ENCODE measurements around the gene SPSB3. TPM values are rescaled to one million over a fixed set of nuclear protein-coding genes. Genes with fewer than 3 reads are reported as not detected.

The SPSB3 gene
- total and polyA plus RNA-seq, 2 experiments from 2014 or later = 27.1 to 34.7 TPM

- H3K4me1 Mint-ChIP-seq = no peaks in the 10 kb centered on the region
- DNase-seq (ENCODE audit: low spot score) (no peak), ATAC-seq (no peak)
- Histone ChIP-seq H4K20me1 (replicated peaks; ENCODE audit: insufficient read depth) (no peaks in the 10 kb centered on the region), H3K27ac (ENCODE audit: low read depth) (no peak overlapping the region), H3K9me2 (ENCODE audit: insufficient read depth) (no peaks in the 10 kb centered on the region), H3F3A (replicated peaks; ENCODE audit: low read depth) (peaks cover 43% of the 10 kb centered on the region), H3K4me2 (no peak overlapping the region), H2AFZ (no peak overlapping the region), H3K4me3 (no peak overlapping the region), H3K79me2 (replicated peaks; ENCODE audit: insufficient read depth) (no peaks in the 10 kb centered on the region), H3K27me3 (ENCODE audit: insufficient read depth) (no peaks in the 10 kb centered on the region), H3K36me3 (ENCODE audit: insufficient read depth) (no peaks in the 10 kb centered on the region), H3K4me1 (ENCODE audit: insufficient read depth) (no peaks in the 10 kb centered on the region)
- H3K27ac Mint-ChIP-seq = no peak overlapping the region
- no peak overlapping the region for H3K4me3 Mint-ChIP-seq
- peaks cover 8% of the 10 kb centered on the region; the same call in 2 of the 3 replicates for H3K36me3 Mint-ChIP-seq (ENCODE audit: low read depth)
- H3K9me3 Mint-ChIP-seq = peaks cover 3% of the 10 kb centered on the region; the same call in 2 of the 3 replicates
- H3K27me3 Mint-ChIP-seq (ENCODE audit: insufficient read depth, low read depth, poor library complexity) = peaks cover 6% of the 10 kb centered on the region
- TF ChIP-seq EZH2phosphoT487 (IDR thresholded peaks at IDR 0.05; ENCODE audit: unreplicated experiment) = no peak
- TF ChIP-seq, protein P1, sequence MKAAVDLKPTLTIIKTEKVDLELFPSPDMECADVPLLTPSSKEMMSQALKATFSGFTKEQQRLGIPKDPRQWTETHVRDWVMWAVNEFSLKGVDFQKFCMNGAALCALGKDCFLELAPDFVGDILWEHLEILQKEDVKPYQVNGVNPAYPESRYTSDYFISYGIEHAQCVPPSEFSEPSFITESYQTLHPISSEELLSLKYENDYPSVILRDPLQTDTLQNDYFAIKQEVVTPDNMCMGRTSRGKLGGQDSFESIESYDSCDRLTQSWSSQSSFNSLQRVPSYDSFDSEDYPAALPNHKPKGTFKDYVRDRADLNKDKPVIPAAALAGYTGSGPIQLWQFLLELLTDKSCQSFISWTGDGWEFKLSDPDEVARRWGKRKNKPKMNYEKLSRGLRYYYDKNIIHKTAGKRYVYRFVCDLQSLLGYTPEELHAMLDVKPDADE (IDR thresholded peaks at IDR 0.05) = no peak
- TF ChIP-seq CREB1 (CRISPR knock-in tag; IDR thresholded peaks at IDR 0.05; ENCODE audit: low read depth) = no peak
- no peak for TF ChIP-seq ZNF114 (CRISPR knock-in tag; IDR thresholded peaks at IDR 0.05)
- TF ChIP-seq POLR2AphosphoS5 (IDR thresholded peaks at IDR 0.05; ENCODE audit: low read depth) = no peak
- TF ChIP-seq, protein P2, sequence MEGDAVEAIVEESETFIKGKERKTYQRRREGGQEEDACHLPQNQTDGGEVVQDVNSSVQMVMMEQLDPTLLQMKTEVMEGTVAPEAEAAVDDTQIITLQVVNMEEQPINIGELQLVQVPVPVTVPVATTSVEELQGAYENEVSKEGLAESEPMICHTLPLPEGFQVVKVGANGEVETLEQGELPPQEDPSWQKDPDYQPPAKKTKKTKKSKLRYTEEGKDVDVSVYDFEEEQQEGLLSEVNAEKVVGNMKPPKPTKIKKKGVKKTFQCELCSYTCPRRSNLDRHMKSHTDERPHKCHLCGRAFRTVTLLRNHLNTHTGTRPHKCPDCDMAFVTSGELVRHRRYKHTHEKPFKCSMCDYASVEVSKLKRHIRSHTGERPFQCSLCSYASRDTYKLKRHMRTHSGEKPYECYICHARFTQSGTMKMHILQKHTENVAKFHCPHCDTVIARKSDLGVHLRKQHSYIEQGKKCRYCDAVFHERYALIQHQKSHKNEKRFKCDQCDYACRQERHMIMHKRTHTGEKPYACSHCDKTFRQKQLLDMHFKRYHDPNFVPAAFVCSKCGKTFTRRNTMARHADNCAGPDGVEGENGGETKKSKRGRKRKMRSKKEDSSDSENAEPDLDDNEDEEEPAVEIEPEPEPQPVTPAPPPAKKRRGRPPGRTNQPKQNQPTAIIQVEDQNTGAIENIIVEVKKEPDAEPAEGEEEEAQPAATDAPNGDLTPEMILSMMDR (conservative IDR thresholded peaks at IDR 0.05; ENCODE audit: low read depth in 2 of 2) = no peak
- TF ChIP-seq ZNF331 (CRISPR knock-in tag; IDR thresholded peaks at IDR 0.05; ENCODE audit: low read depth) = no peak
- TF ChIP-seq REST (IDR thresholded peaks at IDR 0.05; ENCODE audit: unreplicated experiment) = no peak
- no peak for TF ChIP-seq STAT1 (IDR thresholded peaks at IDR 0.05; ENCODE audit: unreplicated experiment)
- TF ChIP-seq NANOG (IDR thresholded peaks at IDR 0.05; ENCODE audit: borderline replicate concordance) = no peak
Observed at GRCh38 chr16:1740234-1740633, 42.1 kb downstream of the SPSB3 start.

Data from GM23338 (cell line).